Forelimb muscle (tissue), 1 donor: Measurements from ENCODE around the gene DOP1B. TPM values are rescaled to one million over a fixed set of nuclear protein-coding genes. Genes with fewer than 3 reads are reported as not detected.
"Not testable (repeated sequence)": the region's sequence is repeated elsewhere in the genome, so short reads cannot be mapped to it uniquely, and the experiment has no call there.

Experiments
- DNase-seq: peaks from one replicate; pipeline ENCODE4 v3.0.0-alpha.2; 2013; ENCODE audit warnings: low read depth
- polyA plus RNA-seq: library from polyadenylated mRNA; unstranded; fragments of 120-200 nt; gene quantifications from one replicate; pipeline ENCODE4 v1.2.1, GENCODE V29; 2013; ENCODE audit not compliant: insufficient read length

The DOP1B gene
- polyA plus RNA-seq = 6.7 TPM

GRCh38 chr21:36156815-36157670 lies at the start of gene DOP1B:
TSS of gene DOP1B (plus strand) at chr21:36156824. CDS start at chr21:36164734, 7,910 bp downstream.
- no peak for DNase-seq

GRCh38 chr21:36109868-36110267 lies 46.8 kb upstream of the DOP1B start:
- no peak for DNase-seq

GRCh38 chr21:36111238-36111637 lies 45.4 kb upstream of the DOP1B start:
- DNase-seq = no peak

GRCh38 chr21:36113647-36114428 lies 42.8 kb upstream of the DOP1B start:
- no peak for DNase-seq

GRCh38 chr21:36115138-36115730 lies 41.4 kb upstream of the DOP1B start:
- no peak for DNase-seq

GRCh38 chr21:36117286-36117741 lies 39.3 kb upstream of the DOP1B start:
- DNase-seq = no peak

- no peak for DNase-seq
Measured at GRCh38 chr21:36120304-36120888, 36.2 kb upstream of the DOP1B start.

GRCh38 chr21:36122977-36123376 lies 33.6 kb upstream of the DOP1B start:
- DNase-seq = no peak

GRCh38 chr21:36124395-36124794 lies 32.2 kb upstream of the DOP1B start:
- DNase-seq = no peak

- DNase-seq = no peak
Measured at GRCh38 chr21:36125512-36126207, 31.0 kb upstream of the DOP1B start.

- DNase-seq = no peak
Measured at GRCh38 chr21:36126208-36126565, 30.4 kb upstream of the DOP1B start.

GRCh38 chr21:36126621-36127110 lies 30.0 kb upstream of the DOP1B start:
- no peak for DNase-seq

- DNase-seq = no peak
Measured at GRCh38 chr21:36127250-36127904, 29.2 kb upstream of the DOP1B start.

GRCh38 chr21:36127977-36128376 lies 28.6 kb upstream of the DOP1B start:
- DNase-seq = no peak

GRCh38 chr21:36129219-36129618 lies 27.4 kb upstream of the DOP1B start:
- no peak for DNase-seq

GRCh38 chr21:36130414-36130762 lies 26.2 kb upstream of the DOP1B start:
- not testable (repeated sequence) for DNase-seq

GRCh38 chr21:36130839-36131238 lies 25.8 kb upstream of the DOP1B start:
- not testable (repeated sequence) for DNase-seq

GRCh38 chr21:36132696-36133095 lies 23.9 kb upstream of the DOP1B start:
- DNase-seq = no peak

- no peak for DNase-seq
Measured at GRCh38 chr21:36134803-36135390, 21.7 kb upstream of the DOP1B start, which contains the start of gene CBR3. TSS of gene CBR3 (plus strand) at chr21:36135079. CDS start at chr21:36135193, 114 bp downstream.
